K562 treated with DMSO at 1 percent for 12 hours (cell line): ENCODE data around the gene ARL3. TPM values are rescaled to one million over a fixed set of nuclear protein-coding genes. Genes with fewer than 3 reads are reported as not detected.

Experiments
- total RNA-seq: library from RNA; unstranded; fragments of 300-600 nt; gene quantifications from 2 replicates; pipeline ENCODE4 v1.2.3, GENCODE V29; 2022; ENCODE audit not compliant: insufficient read depth

Gene ARL3, protein sequence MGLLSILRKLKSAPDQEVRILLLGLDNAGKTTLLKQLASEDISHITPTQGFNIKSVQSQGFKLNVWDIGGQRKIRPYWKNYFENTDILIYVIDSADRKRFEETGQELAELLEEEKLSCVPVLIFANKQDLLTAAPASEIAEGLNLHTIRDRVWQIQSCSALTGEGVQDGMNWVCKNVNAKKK
- total RNA-seq = 4.3 and 5.6 TPM in 2 replicates

GRCh38 chr10:102713814-102714620 is at the start of gene ARL3:
Gene ARL3 (minus strand): TSS chr10:102714397. CDS start chr10:102714275, 122 bp downstream.

GRCh38 chr10:102743588-102744373 is 29.6 kb upstream of the ARL3 start, which contains the start of gene WBP1L:
Gene WBP1L (plus strand): TSS chr10:102743948. CDS start chr10:102744054, 106 bp downstream.

DNA sequence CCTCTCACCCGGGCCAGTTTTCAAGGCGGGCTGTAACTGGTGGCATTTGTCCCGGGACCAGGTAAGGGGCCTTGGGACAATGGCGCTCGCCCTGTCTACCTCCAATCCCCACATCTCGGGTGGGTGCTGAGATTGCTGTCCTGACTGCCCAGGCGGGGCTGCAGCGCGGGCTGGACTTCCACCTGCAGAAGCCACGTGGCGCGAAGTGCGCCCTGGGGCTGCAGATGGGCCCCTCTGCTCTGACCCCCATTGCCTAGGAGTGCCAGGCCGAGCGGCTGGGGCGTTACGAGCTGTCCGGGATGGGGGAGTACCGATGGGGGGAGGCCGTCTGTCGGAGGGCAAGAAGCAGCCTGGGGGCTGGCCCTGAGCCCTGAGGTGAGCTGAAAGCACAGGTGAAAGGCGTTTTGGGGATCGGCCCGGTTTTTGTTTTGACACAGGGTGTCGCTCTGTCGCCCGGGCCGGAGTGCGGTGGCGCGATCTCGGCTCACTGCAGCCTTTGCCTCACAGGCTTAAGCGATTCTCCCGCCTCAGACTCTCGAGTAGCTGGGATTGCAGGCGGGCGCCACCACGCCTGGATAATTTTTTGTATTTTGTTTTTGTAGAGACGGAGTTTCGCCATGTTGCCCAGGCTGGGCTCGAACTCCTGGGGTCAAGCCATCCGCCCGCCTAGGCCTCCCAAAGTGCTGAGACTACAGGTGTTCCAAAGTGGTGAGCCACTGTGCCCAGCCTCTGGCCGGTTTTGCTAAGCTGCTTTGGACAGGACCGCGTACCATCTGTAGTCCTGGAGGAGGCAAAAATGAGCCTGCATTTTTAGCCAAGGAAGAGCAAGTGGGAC is 641 bp upstream of the ARL3 start, which contains the start of gene SFXN2:
SFXN2 (plus strand) TSS at position 16 of the 835 bp plus-strand sequence. CDS start 12,001 bp downstream, outside the sequence.

GRCh38 chr10:102644066-102644645 is 70.0 kb downstream of the ARL3 start, which contains the start of gene TRIM8:
Gene TRIM8 (plus strand): TSS chr10:102644479. CDS start chr10:102644618, 139 bp downstream.

Other genes with a start within 250 kb of the ARL3 start
- gene ACTR1A, start 211.7 kb downstream of the ARL3 start, total RNA-seq = 40.0 and 58.4 TPM in 2 replicates
- 3.6 and 10.0 TPM in 2 replicates for gene SUFU, start 210.4 kb downstream of the ARL3 start, total RNA-seq
- gene TRIM8, start 69.9 kb downstream of the ARL3 start, total RNA-seq = 17.4 and 31.4 TPM in 2 replicates
- gene SFXN2, start 239 bp upstream of the ARL3 start, total RNA-seq = 0.58 and 0.82 TPM in 2 replicates
- 12.8 and 27.4 TPM in 2 replicates for gene WBP1L, start 29.6 kb upstream of the ARL3 start, total RNA-seq
- gene CYP17A1, start 123.0 kb upstream of the ARL3 start, total RNA-seq = not detected in 2 replicates
- gene BORCS7, start 139.9 kb upstream of the ARL3 start, total RNA-seq = 4.7 and 8.1 TPM in 2 replicates
- 1.3 and 2.0 TPM in 2 replicates for gene AS3MT, start 155.1 kb upstream of the ARL3 start, total RNA-seq
- 2.0 and 6.6 TPM in 2 replicates for gene CNNM2, start 203.9 kb upstream of the ARL3 start, total RNA-seq